Nephron progenitor cell (in vitro differentiated cells): Measurements from ENCODE around the gene ACRBP.

Source experiments
- DNase-seq: peaks from one replicate; pipeline ENCODE4 v3.0.0; 2021
- H3K27ac Mint-ChIP-seq: 2 replicates; pipeline ENCODE4 v1.8.0; 2021; ENCODE audit warnings: mild to moderate bottlenecking, moderate library complexity, mixed read lengths
- H3K27me3 Mint-ChIP-seq: 2 replicates; pipeline ENCODE4 v1.8.0; 2021; ENCODE audit warnings: mild to moderate bottlenecking, low read depth, mixed read lengths; ENCODE audit not compliant: poor library complexity
- H3K36me3 Mint-ChIP-seq: 2 replicates; pipeline ENCODE4 v1.8.0; 2021; ENCODE audit warnings: low read depth, mixed read lengths
- H3K4me1 Mint-ChIP-seq: 2 replicates; pipeline ENCODE4 v1.8.0; 2021; ENCODE audit warnings: mixed read lengths
- H3K4me3 Mint-ChIP-seq: 2 replicates; pipeline ENCODE4 v1.8.0; 2021; ENCODE audit warnings: mild to moderate bottlenecking, moderate library complexity, mixed read lengths
- H3K9me3 Mint-ChIP-seq: 2 replicates; pipeline ENCODE4 v1.8.0; 2021; ENCODE audit warnings: mild to moderate bottlenecking, moderate library complexity, mixed read lengths
- TF ChIP-seq, protein P1 (sequence below): fragments of 200-600 bp; sonication (generic); IDR thresholded peaks from 2 replicates; pipeline ENCODE4 v1.5.0; 2021; ENCODE audit warnings: antibody characterized with exemption

Gene ACRBP

DNA sequence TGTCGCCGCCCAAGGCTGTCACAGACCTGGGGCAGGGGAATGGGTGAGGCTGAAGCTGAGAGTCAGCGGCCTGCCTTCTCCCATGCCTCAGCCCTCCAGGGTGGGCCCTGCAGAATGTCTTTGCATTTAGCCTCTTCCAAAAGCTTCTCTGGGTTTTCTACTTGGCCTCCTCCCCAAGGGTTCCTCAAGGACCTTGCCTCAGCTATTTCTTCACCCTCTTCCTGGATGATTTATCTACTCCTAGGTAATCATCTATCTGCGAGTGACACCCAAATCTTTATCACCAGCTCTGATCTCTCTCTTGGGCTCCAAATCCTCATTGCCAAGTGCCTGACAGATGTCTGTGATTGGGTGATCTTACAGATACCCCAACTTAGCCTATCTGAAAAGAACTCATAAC lies 6.7 kb downstream of the ACRBP start:
- DNase-seq, result no peak
- H3K36me3 Mint-ChIP-seq, result peaks cover 5% of the 10 kb centered on the region
- TF ChIP-seq, protein P1, sequence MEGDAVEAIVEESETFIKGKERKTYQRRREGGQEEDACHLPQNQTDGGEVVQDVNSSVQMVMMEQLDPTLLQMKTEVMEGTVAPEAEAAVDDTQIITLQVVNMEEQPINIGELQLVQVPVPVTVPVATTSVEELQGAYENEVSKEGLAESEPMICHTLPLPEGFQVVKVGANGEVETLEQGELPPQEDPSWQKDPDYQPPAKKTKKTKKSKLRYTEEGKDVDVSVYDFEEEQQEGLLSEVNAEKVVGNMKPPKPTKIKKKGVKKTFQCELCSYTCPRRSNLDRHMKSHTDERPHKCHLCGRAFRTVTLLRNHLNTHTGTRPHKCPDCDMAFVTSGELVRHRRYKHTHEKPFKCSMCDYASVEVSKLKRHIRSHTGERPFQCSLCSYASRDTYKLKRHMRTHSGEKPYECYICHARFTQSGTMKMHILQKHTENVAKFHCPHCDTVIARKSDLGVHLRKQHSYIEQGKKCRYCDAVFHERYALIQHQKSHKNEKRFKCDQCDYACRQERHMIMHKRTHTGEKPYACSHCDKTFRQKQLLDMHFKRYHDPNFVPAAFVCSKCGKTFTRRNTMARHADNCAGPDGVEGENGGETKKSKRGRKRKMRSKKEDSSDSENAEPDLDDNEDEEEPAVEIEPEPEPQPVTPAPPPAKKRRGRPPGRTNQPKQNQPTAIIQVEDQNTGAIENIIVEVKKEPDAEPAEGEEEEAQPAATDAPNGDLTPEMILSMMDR, result no peak
- no peak overlapping the region for H3K4me3 Mint-ChIP-seq
- no peak overlapping the region for H3K27ac Mint-ChIP-seq
- H3K27me3 Mint-ChIP-seq, result peaks cover 9% of the 10 kb centered on the region
- H3K9me3 Mint-ChIP-seq, result peaks cover 13% of the 10 kb centered on the region
- H3K4me1 Mint-ChIP-seq, result peaks cover 37% of the 10 kb centered on the region

DNA sequence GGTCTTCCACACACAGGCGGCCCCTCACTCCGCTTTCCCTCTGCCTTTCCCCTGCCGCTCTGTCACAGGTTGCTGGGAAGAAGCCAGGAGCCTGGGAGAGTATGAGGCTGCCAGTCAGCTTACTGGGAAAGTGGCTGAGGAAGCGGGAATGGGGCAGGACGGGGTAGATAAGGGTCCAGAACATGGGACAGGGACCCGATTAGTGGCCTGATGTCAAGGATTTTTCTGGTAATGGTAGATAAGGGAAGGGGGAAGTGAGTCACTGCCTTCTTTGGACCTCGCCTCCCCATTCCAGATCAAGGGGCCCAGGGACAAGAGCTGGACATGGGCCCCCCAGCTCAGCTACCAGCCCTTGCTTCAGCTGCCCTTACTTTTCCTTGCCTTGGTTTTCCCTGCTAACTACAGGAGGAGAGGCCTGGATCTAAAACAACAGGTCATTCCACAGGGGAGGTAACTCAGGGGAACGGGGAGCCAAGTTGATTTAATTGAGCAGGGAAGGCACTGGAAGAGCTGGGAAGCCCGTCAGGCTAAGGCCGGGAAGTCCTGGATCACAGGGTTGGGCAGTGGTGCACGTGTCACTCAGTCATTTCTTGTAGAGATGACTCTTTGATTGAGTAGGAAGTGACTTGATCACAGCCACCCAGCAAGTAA lies 8.0 kb downstream of the ACRBP start:
- peaks cover 5% of the 10 kb centered on the region for H3K36me3 Mint-ChIP-seq
- H3K27me3 Mint-ChIP-seq, result peaks cover 9% of the 10 kb centered on the region
- TF ChIP-seq, protein P1, result no peak
- no peak for DNase-seq
- H3K4me1 Mint-ChIP-seq, result peaks cover 32% of the 10 kb centered on the region
- H3K27ac Mint-ChIP-seq, result no peak overlapping the region
- peaks cover 7% of the 10 kb centered on the region for H3K9me3 Mint-ChIP-seq
- no peak overlapping the region for H3K4me3 Mint-ChIP-seq

DNA sequence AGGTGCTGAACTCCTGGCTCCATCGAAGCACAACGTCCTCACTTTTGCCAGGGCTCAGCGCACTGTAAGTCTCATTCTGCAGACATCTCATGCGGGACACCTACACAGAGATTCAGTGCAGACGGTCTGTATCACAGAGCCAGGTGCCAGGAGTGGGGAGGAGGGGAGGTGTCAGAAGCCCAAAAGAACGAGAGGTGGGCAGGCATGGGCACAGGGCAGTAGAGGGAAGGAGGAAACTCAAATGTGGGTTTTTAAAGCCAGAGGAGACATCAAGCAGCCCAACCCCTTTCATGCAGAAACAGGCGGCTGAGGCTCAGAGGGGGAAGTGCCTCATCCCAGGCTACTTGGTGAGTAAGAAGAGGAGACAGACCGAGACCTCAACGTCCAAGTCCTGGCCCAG lies 8.9 kb downstream of the ACRBP start:
- H3K9me3 Mint-ChIP-seq, result peaks cover 6% of the 10 kb centered on the region
- TF ChIP-seq, protein P1, result no peak
- H3K27ac Mint-ChIP-seq, result peak overlapping the region; percentile 43
- peaks cover 9% of the 10 kb centered on the region for H3K27me3 Mint-ChIP-seq
- no peaks in the 10 kb centered on the region for H3K36me3 Mint-ChIP-seq
- peaks cover 32% of the 10 kb centered on the region for H3K4me1 Mint-ChIP-seq
- H3K4me3 Mint-ChIP-seq, result no peak overlapping the region
- DNase-seq, result no peak

GRCh38 chr12:6635856-6636531 lies 11.2 kb downstream of the ACRBP start, which contains the start of gene LPAR5:
Gene LPAR5 (minus strand): TSS chr12:6635959. CDS start chr12:6621248, 14,711 bp downstream.
- no peak for DNase-seq
- H3K4me1 Mint-ChIP-seq, result peaks cover 55% of the 10 kb centered on the region
- no peaks in the 10 kb centered on the region for H3K36me3 Mint-ChIP-seq
- peak within 1 kb of the TSS; percentile 78 for H3K27ac Mint-ChIP-seq
- no peaks in the 10 kb centered on the region for H3K9me3 Mint-ChIP-seq
- peaks cover 4% of the 10 kb centered on the region for H3K27me3 Mint-ChIP-seq
- TF ChIP-seq, protein P1, result no peak
- no peak within 1 kb of the TSS for H3K4me3 Mint-ChIP-seq

DNA sequence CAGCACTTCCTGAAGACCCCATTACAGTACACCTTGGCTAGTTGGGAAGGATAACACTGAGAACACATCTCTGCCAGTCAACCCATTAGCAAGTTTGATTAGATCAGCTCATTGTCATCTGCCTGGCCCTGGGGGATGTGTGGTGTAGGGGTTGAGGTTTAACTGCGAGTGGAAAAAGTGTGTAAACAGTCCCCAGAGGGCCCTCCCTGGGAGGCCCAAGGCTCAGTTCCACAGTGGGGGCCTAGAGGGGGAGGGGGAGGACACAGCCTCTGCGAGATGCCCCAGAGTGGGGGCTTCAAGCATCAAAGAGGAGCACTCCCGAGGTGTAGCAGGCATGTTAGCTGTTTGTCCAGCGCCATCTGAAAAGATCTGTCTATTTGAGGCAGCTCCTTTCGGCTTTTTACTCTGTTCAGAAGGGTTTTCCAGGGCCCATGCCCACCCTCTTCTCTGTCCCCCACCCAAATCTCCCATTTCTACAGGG lies 11.8 kb downstream of the ACRBP start:
- TF ChIP-seq, protein P1, result no peak
- Mint-ChIP-seq H3K36me3 (no peaks in the 10 kb centered on the region), H3K4me3 (no peak overlapping the region), H3K9me3 (no peaks in the 10 kb centered on the region), H3K4me1 (peaks cover 59% of the 10 kb centered on the region), H3K27ac (peak overlapping the region; percentile 78), H3K27me3 (peaks cover 4% of the 10 kb centered on the region)
- DNase-seq, result no peak
